HFFc6 (cell line): ENCODE data around the gene JSRP1. TPM values are rescaled to one million over a fixed set of nuclear protein-coding genes. Genes with fewer than 3 reads are reported as not detected.

Experiments
- DNase-seq: peaks from one replicate; pipeline ENCODE4 v3.0.0-alpha.2; 2018
- H3K27ac Mint-ChIP-seq: 2 replicates; pipeline ENCODE4 v1.8.0; 2020; ENCODE audit warnings: mild to moderate bottlenecking, mixed read lengths
- H3K27me3 Mint-ChIP-seq: 2 replicates; pipeline ENCODE4 v1.8.0; 2021; ENCODE audit warnings: mild to moderate bottlenecking, moderate library complexity, mixed read lengths; ENCODE audit not compliant: insufficient read depth
- H3K36me3 Mint-ChIP-seq: 2 replicates; pipeline ENCODE4 v1.8.0; 2021; ENCODE audit warnings: low read depth, mixed read lengths
- H3K4me1 Mint-ChIP-seq: 2 replicates; pipeline ENCODE4 v1.8.0; 2020; ENCODE audit warnings: low read depth, mixed read lengths
- H3K4me3 Mint-ChIP-seq: 2 replicates; pipeline ENCODE4 v1.8.0; 2020; ENCODE audit warnings: mild to moderate bottlenecking, moderate library complexity, mixed read lengths
- H3K9me3 Mint-ChIP-seq: 2 replicates; pipeline ENCODE4 v1.8.0; 2020; ENCODE audit warnings: mild to moderate bottlenecking, mixed read lengths
- total RNA-seq, 6 experiments: library from RNA; stranded (reverse); fragmentation: NEBNext Ultra II Directional; extraction: Animal tissue kit (Norgen Biotek cat#: 25700); gene quantifications; 2 replicates in 1 of 6; 3 replicates in 5 of 6; pipeline ENCODE4 v1.2.3, GENCODE V29; 2021
- TF ChIP-seq, protein P1 (sequence below): fragments of 200-600 bp; sonication (generic); IDR thresholded peaks from 2 replicates; pipeline ENCODE4 v1.5.0; 2021; ENCODE audit warnings: antibody characterized with exemption, mild to moderate bottlenecking

The JSRP1 gene
- total RNA-seq, 6 experiments from 2014 or later: 0.27 to 0.99 (median 0.72) TPM

DNA sequence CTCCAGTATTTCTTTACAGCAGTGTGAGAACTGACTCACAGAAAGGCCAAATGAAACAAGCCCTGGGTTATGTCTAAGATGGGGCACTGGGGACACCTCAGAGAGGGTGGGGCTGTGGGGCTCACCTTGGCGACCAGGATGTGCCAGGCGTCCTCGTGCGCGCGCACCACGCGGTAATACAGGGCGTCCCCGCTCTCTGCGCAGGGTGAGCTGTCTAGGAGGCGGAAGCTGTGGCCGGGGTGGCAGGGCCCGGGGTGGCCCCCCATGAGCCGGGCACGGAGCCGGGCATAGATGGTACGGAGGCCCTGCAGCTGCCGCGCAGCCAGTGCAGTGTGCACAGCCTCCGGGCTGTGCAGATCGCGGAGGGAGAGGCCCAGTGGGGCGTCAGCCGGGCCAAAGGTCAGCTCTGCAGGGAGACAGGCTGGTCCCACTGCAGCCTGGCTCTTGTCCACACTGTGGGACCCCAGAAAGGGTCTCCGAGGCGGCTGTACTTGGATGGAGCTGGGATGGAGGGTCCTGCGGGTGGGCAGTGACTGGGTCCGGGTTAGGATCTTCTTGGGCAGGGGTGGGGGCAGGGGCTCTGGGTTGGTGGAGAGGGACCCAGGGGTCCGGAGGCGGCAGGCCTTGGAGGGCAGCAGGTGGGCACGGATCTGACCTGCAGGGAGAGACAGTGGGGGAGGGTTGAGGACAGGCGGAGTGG is 22.4 kb upstream of the JSRP1 start:
- no peak for DNase-seq

DNA sequence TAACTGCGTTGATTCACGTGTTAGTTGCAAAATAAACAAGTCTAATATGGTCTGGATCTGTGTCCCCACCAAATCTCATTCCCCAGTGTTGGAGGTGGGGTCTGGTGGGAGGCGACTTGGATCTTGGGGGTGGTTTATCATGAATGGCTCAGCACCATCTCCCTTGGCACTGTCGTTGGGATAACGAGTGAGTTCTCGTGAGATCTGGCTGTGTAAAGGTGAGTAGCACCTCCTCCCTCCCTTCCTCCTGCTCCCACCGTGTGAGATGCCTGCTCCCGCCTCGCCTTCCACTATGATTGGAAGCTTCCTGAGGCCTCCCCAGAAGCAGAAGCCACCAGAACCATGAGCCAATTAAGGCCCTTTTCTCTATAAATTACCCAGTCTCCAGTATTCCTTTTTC is 20.9 kb upstream of the JSRP1 start:
- no peaks in the 10 kb centered on the region for H3K9me3 Mint-ChIP-seq
- peaks cover 22% of the 10 kb centered on the region for H3K36me3 Mint-ChIP-seq
- peaks cover 20% of the 10 kb centered on the region for H3K27me3 Mint-ChIP-seq
- H3K4me3 Mint-ChIP-seq: no peak overlapping the region; the same call in 1 of the 2 replicates
- DNase-seq: no peak
- TF ChIP-seq, protein P1, sequence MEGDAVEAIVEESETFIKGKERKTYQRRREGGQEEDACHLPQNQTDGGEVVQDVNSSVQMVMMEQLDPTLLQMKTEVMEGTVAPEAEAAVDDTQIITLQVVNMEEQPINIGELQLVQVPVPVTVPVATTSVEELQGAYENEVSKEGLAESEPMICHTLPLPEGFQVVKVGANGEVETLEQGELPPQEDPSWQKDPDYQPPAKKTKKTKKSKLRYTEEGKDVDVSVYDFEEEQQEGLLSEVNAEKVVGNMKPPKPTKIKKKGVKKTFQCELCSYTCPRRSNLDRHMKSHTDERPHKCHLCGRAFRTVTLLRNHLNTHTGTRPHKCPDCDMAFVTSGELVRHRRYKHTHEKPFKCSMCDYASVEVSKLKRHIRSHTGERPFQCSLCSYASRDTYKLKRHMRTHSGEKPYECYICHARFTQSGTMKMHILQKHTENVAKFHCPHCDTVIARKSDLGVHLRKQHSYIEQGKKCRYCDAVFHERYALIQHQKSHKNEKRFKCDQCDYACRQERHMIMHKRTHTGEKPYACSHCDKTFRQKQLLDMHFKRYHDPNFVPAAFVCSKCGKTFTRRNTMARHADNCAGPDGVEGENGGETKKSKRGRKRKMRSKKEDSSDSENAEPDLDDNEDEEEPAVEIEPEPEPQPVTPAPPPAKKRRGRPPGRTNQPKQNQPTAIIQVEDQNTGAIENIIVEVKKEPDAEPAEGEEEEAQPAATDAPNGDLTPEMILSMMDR: no peak
- H3K27ac Mint-ChIP-seq: peak overlapping the region; percentile 46; the same call in 1 of the 2 replicates
- peaks cover 34% of the 10 kb centered on the region for H3K4me1 Mint-ChIP-seq

More for the DNA sequence above, 22.4 kb upstream of the JSRP1 start:
- TF ChIP-seq, protein P1: no peak
- Mint-ChIP-seq H3K36me3 (peaks cover 19% of the 10 kb centered on the region), H3K4me3 (no peak overlapping the region), H3K27me3 (peaks cover 20% of the 10 kb centered on the region), H3K9me3 (no peaks in the 10 kb centered on the region), H3K4me1 (peaks cover 26% of the 10 kb centered on the region), H3K27ac (no peak overlapping the region)

DNA sequence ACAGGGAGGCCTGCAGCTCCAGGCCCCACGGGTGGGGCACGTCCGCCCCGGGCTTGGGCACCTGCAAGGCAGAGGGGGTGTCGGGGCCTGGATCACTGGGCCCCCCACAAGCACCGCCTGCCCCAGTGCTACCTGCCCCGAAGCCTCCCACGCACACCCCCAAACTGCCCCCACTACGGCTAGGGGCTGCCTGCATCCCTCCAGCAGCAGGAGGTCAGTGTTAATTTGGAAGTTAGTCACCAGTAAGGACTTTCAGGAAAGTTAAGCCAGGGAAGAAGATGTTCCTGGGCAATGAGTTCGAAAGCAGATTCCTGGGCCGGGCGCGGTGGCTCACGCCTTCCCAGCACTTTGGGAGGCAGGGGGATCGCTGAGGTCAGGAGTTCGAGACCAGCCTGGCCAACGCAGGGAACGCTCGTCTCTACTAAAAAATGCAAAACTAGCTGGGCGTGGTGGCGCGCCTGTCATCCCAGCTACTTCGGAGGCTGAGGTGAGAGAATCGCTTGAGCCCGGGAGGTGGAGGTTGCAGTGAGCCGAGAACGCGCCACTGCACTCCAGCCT is 20.3 kb upstream of the JSRP1 start:
- H3K36me3 Mint-ChIP-seq: peaks cover 27% of the 10 kb centered on the region
- H3K4me1 Mint-ChIP-seq: peaks cover 34% of the 10 kb centered on the region
- DNase-seq: no peak
- H3K4me3 Mint-ChIP-seq: no peak overlapping the region
- H3K27me3 Mint-ChIP-seq: peaks cover 24% of the 10 kb centered on the region
- no peak overlapping the region for H3K27ac Mint-ChIP-seq
- TF ChIP-seq, protein P1: no peak
- H3K9me3 Mint-ChIP-seq: no peaks in the 10 kb centered on the region

DNA sequence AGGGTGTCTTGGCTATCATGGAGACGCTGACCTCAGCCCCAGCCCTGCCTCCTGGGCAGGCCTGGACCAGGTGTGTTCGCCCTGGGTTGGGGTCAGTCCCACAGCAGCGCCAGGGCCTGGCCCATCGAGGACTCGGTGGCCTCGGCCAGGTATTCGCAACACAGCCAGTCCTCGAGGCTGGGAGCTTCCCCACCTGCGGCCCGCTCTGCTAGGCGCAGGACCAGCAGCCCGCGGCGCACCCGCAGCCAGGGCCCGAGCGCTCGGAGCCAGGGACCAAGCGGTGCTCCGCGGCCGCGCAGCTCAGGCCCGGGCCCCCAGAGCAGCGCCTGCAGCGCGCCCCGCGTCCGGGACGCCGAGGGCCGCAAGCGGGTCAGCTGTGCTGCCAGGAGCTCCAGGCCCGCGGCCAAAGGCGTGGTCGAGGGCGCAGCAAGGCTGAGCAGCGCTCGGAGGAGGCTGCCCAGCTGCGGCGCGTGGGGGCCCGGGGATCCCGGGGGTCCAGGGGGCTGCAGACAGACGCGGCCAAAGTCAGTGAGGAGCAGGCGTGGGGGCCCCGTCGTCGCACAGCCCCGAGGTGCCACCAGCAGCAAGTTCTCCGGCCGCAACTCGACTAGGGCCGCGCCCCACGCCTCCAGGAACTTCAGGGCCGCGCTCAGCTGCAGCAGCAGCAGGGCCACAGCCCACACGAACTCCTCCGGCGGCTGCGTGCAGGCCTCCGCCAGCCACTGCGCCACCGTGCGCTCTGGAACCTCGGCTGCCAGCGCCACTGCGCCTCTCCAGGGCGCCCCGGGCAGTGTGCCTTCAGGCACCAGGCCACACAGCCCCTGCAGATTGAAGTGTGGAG is 19.6 kb upstream of the JSRP1 start:
- no peaks in the 10 kb centered on the region for H3K9me3 Mint-ChIP-seq
- H3K4me1 Mint-ChIP-seq: peaks cover 36% of the 10 kb centered on the region
- H3K27ac Mint-ChIP-seq: no peak overlapping the region
- TF ChIP-seq, protein P1: no peak
- peaks cover 26% of the 10 kb centered on the region for H3K27me3 Mint-ChIP-seq
- DNase-seq: no peak
- no peak overlapping the region for H3K4me3 Mint-ChIP-seq
- peaks cover 30% of the 10 kb centered on the region for H3K36me3 Mint-ChIP-seq

DNA sequence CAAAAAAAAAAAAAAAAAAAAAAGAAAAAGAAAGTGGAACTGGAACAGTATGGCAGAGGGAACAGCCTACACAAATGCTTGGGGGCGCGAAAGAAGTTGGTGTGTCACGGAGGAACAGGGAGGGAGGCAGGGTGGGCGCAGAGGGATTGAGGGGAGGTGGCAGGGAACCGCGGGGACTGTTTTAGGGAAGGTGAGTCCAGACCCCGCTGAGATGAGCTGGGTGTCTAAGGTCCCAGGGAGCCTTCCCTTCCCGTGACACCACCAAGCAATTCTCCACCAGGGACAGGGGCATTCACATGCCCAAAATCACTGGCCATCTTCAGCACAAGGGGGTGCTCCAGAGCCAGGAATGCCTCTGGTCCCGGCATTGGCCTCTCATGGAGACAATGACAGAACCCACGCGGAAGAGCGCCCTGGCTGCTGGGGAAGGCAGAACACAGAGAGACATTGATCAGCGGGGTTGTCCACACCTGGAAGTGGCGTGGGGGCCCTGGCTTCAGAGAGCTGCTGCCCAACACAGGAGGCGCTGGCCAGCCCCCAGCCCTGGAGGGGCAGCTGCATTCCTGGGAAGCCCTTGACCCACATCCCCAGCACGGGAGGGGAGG is 18.8 kb upstream of the JSRP1 start:
- TF ChIP-seq, protein P1: peak; percentile 78
- H3K9me3 Mint-ChIP-seq: no peaks in the 10 kb centered on the region
- H3K27ac Mint-ChIP-seq: peak overlapping the region; percentile 73
- H3K4me1 Mint-ChIP-seq: peaks cover 36% of the 10 kb centered on the region
- peak; percentile 70 for DNase-seq
- H3K36me3 Mint-ChIP-seq: peaks cover 30% of the 10 kb centered on the region
- peaks cover 29% of the 10 kb centered on the region for H3K27me3 Mint-ChIP-seq
- peak overlapping the region; percentile 71 for H3K4me3 Mint-ChIP-seq
